Measurements from ENCODE around the gene CAMK2N2. TPM values are rescaled to one million over a fixed set of nuclear protein-coding genes. Genes with fewer than 3 reads are reported as not detected.

Gene CAMK2N2
- total RNA-seq, 1 experiment from 2014 or later = 2.2 TPM

DNA sequence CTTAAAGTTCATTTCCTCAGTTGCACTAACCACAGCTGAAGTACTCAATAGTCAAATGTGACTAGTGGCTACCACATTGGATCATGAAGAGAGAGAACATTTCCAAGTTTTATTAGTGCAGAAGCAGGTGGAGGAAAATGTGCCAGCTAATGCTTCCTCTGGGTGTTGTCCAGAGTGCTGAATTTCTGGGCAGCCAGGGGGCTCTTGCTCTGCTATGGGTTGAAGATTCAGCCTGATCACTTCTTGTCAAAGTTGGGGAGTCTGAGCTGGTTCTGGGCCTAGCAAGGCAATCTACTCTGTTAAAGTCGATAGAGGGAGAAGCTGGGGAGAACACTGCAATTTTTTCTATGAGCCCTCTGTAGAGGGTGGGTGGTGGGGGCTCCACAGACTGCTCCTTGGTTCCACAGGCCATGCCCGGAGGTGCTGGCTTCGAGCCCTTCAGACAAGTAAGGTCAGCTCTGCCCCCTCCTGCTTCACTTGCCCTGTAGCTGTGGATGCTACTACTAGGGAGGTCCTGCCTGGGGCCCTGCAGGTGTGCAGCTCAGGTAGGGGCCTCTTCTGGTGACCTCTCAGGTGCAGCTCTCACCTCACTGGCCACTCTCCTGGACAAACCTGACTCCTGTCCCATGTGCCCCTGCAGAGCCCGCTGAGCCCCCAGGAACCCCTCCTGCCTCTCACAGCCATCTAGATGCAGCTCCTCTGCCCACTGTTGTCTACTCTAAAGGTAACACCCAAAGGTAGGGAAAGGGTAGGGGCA is 20.8 kb downstream of the CAMK2N2 start:
- intact Hi-C loops (cut with micrococcal nuclease; ENCODE audit: unreplicated experiment) = loop anchor here (2.0 to 5.0 kb wide), 4 partner anchors 54 to 223 kb away; partner anchors contain the start of genes ABCC5 and ABCF3
- CTCF ChIA-PET = interaction anchor here (0.6 to 1.5 kb wide), 5 partner anchors 13 to 167 kb away, joined by 3 to 7 read pairs (median 4); no protein-coding TSS in a partner anchor

DNA sequence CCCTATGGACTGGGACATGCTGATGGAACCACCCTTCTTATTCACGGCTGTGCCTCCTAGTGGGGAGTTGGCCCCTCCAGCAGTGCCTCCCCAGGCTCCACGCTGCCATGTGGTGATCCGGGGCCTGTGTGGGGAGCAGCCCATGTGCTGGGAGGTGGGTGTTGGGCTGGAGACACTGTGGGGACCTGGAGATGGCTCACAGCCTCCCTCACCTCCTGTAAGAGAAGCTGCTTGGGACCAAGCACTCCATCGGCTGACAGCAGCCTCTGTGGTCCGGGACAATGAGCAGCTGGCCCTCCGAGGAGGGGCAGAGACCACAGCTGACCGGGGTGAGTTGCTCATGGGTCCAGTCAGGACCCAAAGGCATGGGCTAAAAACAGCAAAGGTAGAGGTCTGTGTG is 21.6 kb downstream of the CAMK2N2 start:
- Histone ChIP-seq H3F3A (ENCODE audit: insufficient read depth, low read depth) (peaks cover 28% of the 10 kb centered on the region), H3K79me2 (ENCODE audit: low read depth) (no peaks in the 10 kb centered on the region), H3K36me3 (ENCODE audit: low read depth) (peaks cover 24% of the 10 kb centered on the region; the same call in 1 of the 2 replicates), H3K4me3 (no peak overlapping the region), H3K27me3 (ENCODE audit: insufficient read depth, low read depth) (no peaks in the 10 kb centered on the region), H4K20me1 (ENCODE audit: insufficient read depth) (peaks cover 17% of the 10 kb centered on the region), H2AFZ (no peak overlapping the region), H3K9me3 (ENCODE audit: insufficient read depth, low read depth) (no peaks in the 10 kb centered on the region), H3K27ac (no peak overlapping the region), H3K4me1 (replicated peaks; ENCODE audit: insufficient read depth) (peaks cover 7% of the 10 kb centered on the region; the same call in 1 of the 2 replicates), H3K4me2 (no peak overlapping the region), H3K9me2 (ENCODE audit: insufficient read depth) (no peaks in the 10 kb centered on the region)
- no peak for DNase-seq
- POLR2A ChIA-PET (ENCODE audit: unreplicated experiment) = interaction anchor here (0.5 to 0.6 kb wide), 2 partner anchors 60 kb away, joined by 3 read pairs; no protein-coding TSS in a partner anchor
- CTCF ChIA-PET = interaction anchor here (0.6 kb wide), 1 partner anchor 19 kb away, joined by 4 read pairs; no protein-coding TSS in a partner anchor
- BruUV-seq (replicated peaks) = TSS peak; percentile 28
- intact Hi-C loops (cut with micrococcal nuclease; ENCODE audit: unreplicated experiment) = loop anchor here (2.0 to 5.0 kb wide), 4 partner anchors 53 to 222 kb away; partner anchors contain the start of genes ABCC5 and ABCF3
- TF ChIP-seq EZH2 (IDR thresholded peaks at IDR 0.05; ENCODE audit: low read depth) = no peak
- TF ChIP-seq, protein P1, sequence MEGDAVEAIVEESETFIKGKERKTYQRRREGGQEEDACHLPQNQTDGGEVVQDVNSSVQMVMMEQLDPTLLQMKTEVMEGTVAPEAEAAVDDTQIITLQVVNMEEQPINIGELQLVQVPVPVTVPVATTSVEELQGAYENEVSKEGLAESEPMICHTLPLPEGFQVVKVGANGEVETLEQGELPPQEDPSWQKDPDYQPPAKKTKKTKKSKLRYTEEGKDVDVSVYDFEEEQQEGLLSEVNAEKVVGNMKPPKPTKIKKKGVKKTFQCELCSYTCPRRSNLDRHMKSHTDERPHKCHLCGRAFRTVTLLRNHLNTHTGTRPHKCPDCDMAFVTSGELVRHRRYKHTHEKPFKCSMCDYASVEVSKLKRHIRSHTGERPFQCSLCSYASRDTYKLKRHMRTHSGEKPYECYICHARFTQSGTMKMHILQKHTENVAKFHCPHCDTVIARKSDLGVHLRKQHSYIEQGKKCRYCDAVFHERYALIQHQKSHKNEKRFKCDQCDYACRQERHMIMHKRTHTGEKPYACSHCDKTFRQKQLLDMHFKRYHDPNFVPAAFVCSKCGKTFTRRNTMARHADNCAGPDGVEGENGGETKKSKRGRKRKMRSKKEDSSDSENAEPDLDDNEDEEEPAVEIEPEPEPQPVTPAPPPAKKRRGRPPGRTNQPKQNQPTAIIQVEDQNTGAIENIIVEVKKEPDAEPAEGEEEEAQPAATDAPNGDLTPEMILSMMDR (conservative IDR thresholded peaks at IDR 0.05) = no peak

More for the DNA sequence above, 20.8 kb downstream of the CAMK2N2 start:
- peak in 1 of 2 experiments; percentile 35 for DNase-seq
- Histone ChIP-seq H2AFZ (no peak overlapping the region), H3K9me3 (ENCODE audit: insufficient read depth, low read depth) (no peaks in the 10 kb centered on the region), H3K27me3 (ENCODE audit: insufficient read depth, low read depth) (no peaks in the 10 kb centered on the region), H3F3A (ENCODE audit: insufficient read depth, low read depth) (peaks cover 36% of the 10 kb centered on the region), H3K4me1 (replicated peaks; ENCODE audit: insufficient read depth) (0 out of 2 replicates have a peak, but pooled peaks cover 7% of the 10 kb centered on the region), H3K4me2 (peak overlapping the region; percentile 51; the same call in 1 of the 2 replicates), H3K79me2 (ENCODE audit: low read depth) (peaks cover 6% of the 10 kb centered on the region; the same call in 1 of the 2 replicates), H4K20me1 (ENCODE audit: insufficient read depth) (peaks cover 20% of the 10 kb centered on the region), H3K36me3 (ENCODE audit: low read depth) (peaks cover 32% of the 10 kb centered on the region), H3K9me2 (ENCODE audit: insufficient read depth) (no peaks in the 10 kb centered on the region), H3K27ac (no peak overlapping the region), H3K4me3 (no peak overlapping the region)
- no TSS peak for BruUV-seq (replicated peaks)
- TF ChIP-seq, protein P1 (conservative IDR thresholded peaks at IDR 0.05) = no peak
- TF ChIP-seq EZH2 (IDR thresholded peaks at IDR 0.05; ENCODE audit: low read depth) = no peak
- POLR2A ChIA-PET (ENCODE audit: unreplicated experiment) = interaction anchor here (0.5 to 0.6 kb wide), 5 partner anchors 59 to 234 kb away, joined by 3 to 18 read pairs (median 3); no protein-coding TSS in a partner anchor

DNA sequence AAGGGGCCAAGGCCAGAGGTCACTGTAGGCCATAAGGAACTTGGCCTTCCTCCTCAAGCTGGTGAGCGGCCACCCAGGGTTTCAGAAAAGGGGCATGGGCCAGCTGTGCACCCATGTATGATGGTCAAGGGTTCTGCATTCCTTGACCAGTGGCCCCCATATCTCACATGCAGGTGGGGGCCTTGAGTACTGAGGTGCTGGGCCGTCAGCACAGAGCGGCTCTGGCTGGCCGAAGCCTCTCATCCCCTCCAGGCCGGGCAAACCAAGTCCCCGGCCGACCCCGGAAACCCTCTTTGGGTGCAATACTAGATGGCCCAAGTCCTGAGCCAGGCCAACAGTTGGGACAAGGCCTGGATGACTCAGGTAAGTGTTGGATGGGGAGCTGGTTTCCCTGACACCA is 22.1 kb downstream of the CAMK2N2 start:
- Histone ChIP-seq H4K20me1 (ENCODE audit: insufficient read depth) (peaks cover 17% of the 10 kb centered on the region), H3F3A (ENCODE audit: insufficient read depth, low read depth) (peaks cover 28% of the 10 kb centered on the region), H3K27ac (no peak overlapping the region), H3K36me3 (ENCODE audit: low read depth) (0 out of 2 replicates have a peak, but pooled peaks cover 19% of the 10 kb centered on the region), H3K4me3 (no peak overlapping the region), H3K9me2 (ENCODE audit: insufficient read depth) (no peaks in the 10 kb centered on the region), H3K79me2 (ENCODE audit: low read depth) (no peaks in the 10 kb centered on the region), H3K27me3 (ENCODE audit: insufficient read depth, low read depth) (no peaks in the 10 kb centered on the region), H3K4me2 (no peak overlapping the region), H2AFZ (no peak overlapping the region), H3K9me3 (ENCODE audit: insufficient read depth, low read depth) (no peaks in the 10 kb centered on the region), H3K4me1 (replicated peaks; ENCODE audit: insufficient read depth) (peaks cover 12% of the 10 kb centered on the region; the same call in 1 of the 2 replicates)
- no TSS peak for BruUV-seq (replicated peaks)
- intact Hi-C loops (cut with micrococcal nuclease; ENCODE audit: unreplicated experiment) = no loop called here
- ChIA-PET POLR2A (ENCODE audit: unreplicated experiment) (no interaction called here), CTCF (no interaction called here)
- no peak for DNase-seq
- TF ChIP-seq EZH2 (IDR thresholded peaks at IDR 0.05; ENCODE audit: low read depth) = no peak
- TF ChIP-seq, protein P1 (conservative IDR thresholded peaks at IDR 0.05) = no peak
